SKM-1 (cell line): ENCODE data around the gene KCNH8.

ENCODE experiments used
- DNase-seq: peaks from one replicate; lab custom pipeline; 2025; ENCODE audit not compliant: unreplicated experiment; lab: John Stamatoyannopoulos, UW

The KCNH8 gene

GRCh38 chr3:19248767-19249166, 100.5 kb downstream of the KCNH8 start:
- DNase-seq, result no peak

- DNase-seq, result no peak
Measured at GRCh38 chr3:19250959-19251610, 102.8 kb downstream of the KCNH8 start.

- DNase-seq, result no peak
Measured at GRCh38 chr3:19254189-19254588, 105.9 kb downstream of the KCNH8 start.

GRCh38 chr3:19254784-19255338, 106.6 kb downstream of the KCNH8 start:
- DNase-seq, result no peak

GRCh38 chr3:19256313-19256712, 108.0 kb downstream of the KCNH8 start:
- DNase-seq, result no peak

GRCh38 chr3:19263606-19264005, 115.3 kb downstream of the KCNH8 start:
- DNase-seq, result no peak

GRCh38 chr3:19264424-19264823, 116.1 kb downstream of the KCNH8 start:
- no peak for DNase-seq

- no peak for DNase-seq
Measured at GRCh38 chr3:19267040-19267439, 118.7 kb downstream of the KCNH8 start.

GRCh38 chr3:19270481-19270880, 122.2 kb downstream of the KCNH8 start:
- no peak for DNase-seq

- DNase-seq, result no peak
Measured at GRCh38 chr3:19272296-19272695, 124.0 kb downstream of the KCNH8 start.

- no peak for DNase-seq
Measured at GRCh38 chr3:19273091-19273490, 124.8 kb downstream of the KCNH8 start.

GRCh38 chr3:19274576-19274975, 126.3 kb downstream of the KCNH8 start:
- no peak for DNase-seq

GRCh38 chr3:19284974-19285373, 136.7 kb downstream of the KCNH8 start:
- no peak for DNase-seq

GRCh38 chr3:19293295-19293694, 145.0 kb downstream of the KCNH8 start:
- no peak for DNase-seq

- DNase-seq, result no peak
Measured at GRCh38 chr3:19295208-19295607, 146.9 kb downstream of the KCNH8 start.

GRCh38 chr3:19331931-19332330, 183.6 kb downstream of the KCNH8 start:
- no peak for DNase-seq

- no peak for DNase-seq
Measured at GRCh38 chr3:19334120-19334519, 185.8 kb downstream of the KCNH8 start.

GRCh38 chr3:19338769-19339168, 190.5 kb downstream of the KCNH8 start:
- DNase-seq, result no peak

GRCh38 chr3:19342389-19342788, 194.1 kb downstream of the KCNH8 start:
- no peak for DNase-seq

GRCh38 chr3:19346759-19347158, 198.4 kb downstream of the KCNH8 start:
- DNase-seq, result no peak

GRCh38 chr3:19347671-19348070, 199.4 kb downstream of the KCNH8 start:
- DNase-seq, result no peak

GRCh38 chr3:19348500-19348899, 200.2 kb downstream of the KCNH8 start:
- no peak for DNase-seq

GRCh38 chr3:19348941-19349564, 200.7 kb downstream of the KCNH8 start:
- DNase-seq, result no peak
